GM19351 (cell line): Measurements from ENCODE around the gene TRIM29.

Experiments used
- ATAC-seq: cut with Tn5 transposase; IDR thresholded peaks from one replicate; pipeline ENCODE4 v1.9.1; 2021; ENCODE audit warnings: mild to moderate bottlenecking, moderate library complexity; ENCODE audit not compliant: unreplicated experiment

TRIM29 gene

GRCh38 chr11:120122924-120123683, 14.8 kb downstream of the TRIM29 start:
- ATAC-seq: no peak

- no peak for ATAC-seq
These were observed 15.9 kb downstream of the TRIM29 start for GRCh38 chr11:120121914-120122473.

GRCh38 chr11:120121336-120121735, 16.6 kb downstream of the TRIM29 start:
- ATAC-seq: no peak

GRCh38 chr11:120120805-120121335, 17.0 kb downstream of the TRIM29 start:
- no peak for ATAC-seq

- no peak for ATAC-seq
These were observed 18.8 kb downstream of the TRIM29 start for GRCh38 chr11:120119121-120119520.

- ATAC-seq: no peak
These were observed 19.9 kb downstream of the TRIM29 start for GRCh38 chr11:120117991-120118390.

- no peak for ATAC-seq
These were observed 20.9 kb downstream of the TRIM29 start for GRCh38 chr11:120116966-120117365.

GRCh38 chr11:120115272-120116000, 22.5 kb downstream of the TRIM29 start:
- no peak for ATAC-seq

- no peak for ATAC-seq
These were observed 25.6 kb downstream of the TRIM29 start for GRCh38 chr11:120112174-120112796.

- no peak for ATAC-seq
These were observed 28.4 kb downstream of the TRIM29 start for GRCh38 chr11:120109531-120109930.

GRCh38 chr11:120108785-120109168, 29.1 kb downstream of the TRIM29 start:
- no peak for ATAC-seq

GRCh38 chr11:120108154-120108784, 29.6 kb downstream of the TRIM29 start:
- peak; percentile 59 for ATAC-seq

GRCh38 chr11:120107692-120108091, 30.2 kb downstream of the TRIM29 start:
- no peak for ATAC-seq

- ATAC-seq: no peak
These were observed 31.4 kb downstream of the TRIM29 start for GRCh38 chr11:120106354-120107150.

GRCh38 chr11:120105576-120105975, 32.3 kb downstream of the TRIM29 start:
- no peak for ATAC-seq

GRCh38 chr11:120104041-120104565, 33.8 kb downstream of the TRIM29 start:
- ATAC-seq: no peak

GRCh38 chr11:120102864-120103122, 35.1 kb downstream of the TRIM29 start:
- no peak for ATAC-seq

- ATAC-seq: no peak
These were observed 35.7 kb downstream of the TRIM29 start for GRCh38 chr11:120102050-120102863.

- no peak for ATAC-seq
These were observed 39.4 kb downstream of the TRIM29 start for GRCh38 chr11:120098503-120099020.
